HG03060 (cell line): ENCODE results near the gene LDLRAD4.

Experiments
- ATAC-seq: cut with Tn5 transposase; IDR thresholded peaks from one replicate; pipeline ENCODE4 v1.9.1; 2021; ENCODE audit warnings: low read depth, moderate number of reproducible peaks; ENCODE audit not compliant: unreplicated experiment

The LDLRAD4 gene

DNA sequence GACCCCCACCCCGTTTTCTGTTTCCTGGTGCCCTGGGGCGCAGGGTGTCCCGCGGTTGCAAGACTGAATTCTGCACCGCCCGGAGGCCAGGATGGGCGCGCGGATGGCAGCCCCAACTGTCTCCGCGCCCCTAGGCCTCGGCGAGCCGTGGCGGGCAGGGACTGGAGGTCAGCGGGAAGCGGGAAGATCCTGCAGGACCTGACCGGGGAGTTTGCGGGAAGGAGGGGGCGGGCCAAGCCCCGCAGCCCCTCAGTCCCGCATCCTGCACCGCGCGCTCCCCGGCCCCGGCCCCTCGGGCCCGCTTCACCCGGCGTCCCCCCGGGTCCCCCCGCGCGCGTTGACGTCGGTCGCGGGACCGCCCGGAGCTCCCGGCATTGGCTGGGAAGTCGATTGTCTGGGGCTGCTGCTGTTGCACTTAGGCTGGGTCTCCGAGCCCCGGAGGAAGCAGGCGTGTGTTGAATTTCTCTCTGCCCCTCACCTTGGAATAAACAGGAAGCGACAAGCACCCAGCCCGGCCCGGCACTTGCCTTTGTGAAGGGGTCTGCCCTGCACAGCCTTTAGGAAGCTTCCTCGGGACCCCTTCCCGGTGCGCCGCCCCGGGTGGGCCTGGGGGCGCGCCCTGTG is at the start of gene LDLRAD4:
LDLRAD4 (plus strand) TSS at position 393 of the 624 bp plus-strand sequence.
- ATAC-seq, result no peak

- no peak for ATAC-seq
Observed at GRCh38 chr18:13173578-13174145, 44.9 kb upstream of the LDLRAD4 start.

DNA sequence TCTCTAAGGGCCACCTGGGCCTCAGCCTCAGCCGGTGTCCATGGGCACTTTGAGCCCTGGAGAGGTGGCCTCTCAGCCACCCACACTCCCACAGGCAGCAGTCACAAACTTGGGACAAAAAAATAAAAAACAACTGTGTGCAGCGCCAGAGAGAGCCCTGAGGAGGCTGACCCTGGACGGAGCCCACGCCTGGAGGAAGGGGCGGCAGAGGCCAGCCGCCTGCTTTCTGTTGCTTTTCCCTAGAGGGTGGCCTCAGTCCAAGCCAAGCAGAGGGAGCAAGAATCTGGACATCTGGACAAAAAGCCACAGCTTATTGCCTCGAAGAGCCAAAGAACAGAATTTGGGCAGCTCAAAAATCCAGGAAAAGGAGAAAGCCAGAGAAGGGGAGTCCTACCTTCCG is 43.3 kb upstream of the LDLRAD4 start:
- ATAC-seq, result no peak

- ATAC-seq, result no peak
Observed at GRCh38 chr18:13175754-13176210, 42.8 kb upstream of the LDLRAD4 start.

DNA sequence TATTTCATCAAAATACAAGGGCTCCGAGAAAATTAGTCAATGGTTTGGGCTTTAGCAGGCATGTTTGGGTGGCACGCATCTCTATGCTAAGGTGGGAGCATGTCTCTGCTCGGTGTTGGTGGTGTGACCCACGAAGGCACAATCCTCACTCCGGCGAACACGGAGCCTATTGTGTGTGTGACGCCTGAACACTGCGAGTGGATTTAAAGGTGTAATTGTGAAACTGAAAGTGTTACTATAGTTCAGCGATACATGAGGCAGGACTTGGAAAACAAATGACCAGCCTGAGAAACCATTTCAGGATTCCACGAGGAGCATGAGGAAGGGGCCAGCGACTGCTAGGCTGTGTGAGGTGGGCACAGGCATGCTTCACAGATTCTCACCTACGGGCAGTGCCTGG is 41.7 kb upstream of the LDLRAD4 start:
- ATAC-seq, result no peak

DNA sequence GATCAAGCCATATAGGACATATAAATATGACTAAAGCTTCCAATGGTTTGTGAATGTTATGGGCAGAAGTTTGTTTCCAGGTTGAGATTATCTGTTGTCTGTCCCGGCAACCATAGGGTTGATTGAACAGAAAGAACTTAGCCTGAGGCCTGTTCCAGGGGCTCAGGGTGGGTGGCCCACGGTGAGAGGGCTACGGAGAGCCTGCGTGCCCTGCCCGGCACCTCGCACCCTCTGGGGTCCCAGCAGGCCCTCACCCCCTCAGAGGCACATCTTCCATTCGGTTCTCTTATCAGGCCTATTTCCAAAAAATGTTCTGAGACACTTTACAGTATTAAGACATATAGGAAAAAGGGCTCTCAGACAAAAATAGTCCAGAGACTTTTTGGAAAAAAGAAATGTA is 40.4 kb upstream of the LDLRAD4 start:
- ATAC-seq, result no peak

DNA sequence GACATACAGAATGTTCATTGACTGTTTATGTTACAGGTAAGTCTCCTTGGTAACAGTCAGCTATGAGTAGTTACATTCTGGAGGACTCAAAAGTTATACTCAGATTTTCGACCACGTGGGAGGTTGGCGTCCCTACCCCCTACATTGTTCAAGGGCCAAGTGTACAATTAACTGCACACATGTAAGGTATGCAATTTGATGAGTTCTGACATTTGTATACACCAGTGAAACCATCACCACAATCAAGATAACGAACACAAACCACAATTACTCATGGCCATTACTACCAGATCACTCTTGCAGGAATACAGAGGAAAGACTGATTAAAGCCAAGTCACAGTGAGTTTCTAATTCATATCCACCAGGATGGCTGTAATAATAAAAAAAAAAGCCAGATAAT is 39.6 kb upstream of the LDLRAD4 start:
- ATAC-seq, result no peak

GRCh38 chr18:13179566-13180113 is 38.9 kb upstream of the LDLRAD4 start:
- ATAC-seq, result no peak

- no peak for ATAC-seq
Observed at GRCh38 chr18:13180614-13181375, 37.8 kb upstream of the LDLRAD4 start.

- no peak for ATAC-seq
Observed at GRCh38 chr18:13181765-13182164, 36.8 kb upstream of the LDLRAD4 start.

DNA sequence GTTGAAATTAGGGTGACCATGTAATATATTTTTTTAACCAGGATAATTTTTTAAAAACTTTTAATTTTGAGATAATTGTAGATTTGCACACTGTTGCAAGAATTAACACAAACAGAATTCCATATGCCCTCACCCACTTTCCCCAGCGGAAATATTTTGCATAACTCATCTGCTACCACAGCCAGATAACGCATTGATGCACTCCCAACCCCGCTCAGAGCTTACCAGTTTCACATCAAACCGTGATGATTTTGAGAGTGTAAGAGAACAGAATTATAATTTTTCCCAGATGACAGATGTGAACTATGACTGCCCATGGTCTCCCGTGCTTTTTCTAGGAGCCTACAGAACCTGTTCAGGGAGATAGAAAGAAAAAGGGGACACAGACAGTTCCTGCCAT is 35.2 kb upstream of the LDLRAD4 start:
- no peak for ATAC-seq

DNA sequence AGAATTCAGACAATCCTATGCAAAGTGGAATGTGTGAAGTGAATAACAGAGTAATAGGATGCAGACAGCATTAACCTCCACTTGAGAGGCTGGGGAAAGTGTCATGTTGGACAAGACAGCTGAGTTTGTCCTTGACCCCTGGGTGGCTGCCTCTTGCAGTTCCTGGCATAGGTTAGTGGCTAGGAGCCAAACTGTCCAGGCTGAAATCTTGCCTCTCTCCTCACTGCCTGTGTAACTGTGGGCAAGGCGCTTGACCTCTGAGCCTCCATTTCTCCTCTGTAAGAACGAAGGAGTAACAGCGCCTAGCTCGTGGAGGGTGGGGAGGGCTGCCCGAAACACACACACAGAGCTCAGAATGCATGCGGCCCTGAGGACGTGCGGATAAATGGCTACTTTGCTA is 34.8 kb upstream of the LDLRAD4 start:
- ATAC-seq, result no peak

GRCh38 chr18:13184396-13184795 is 34.2 kb upstream of the LDLRAD4 start:
- no peak for ATAC-seq

DNA sequence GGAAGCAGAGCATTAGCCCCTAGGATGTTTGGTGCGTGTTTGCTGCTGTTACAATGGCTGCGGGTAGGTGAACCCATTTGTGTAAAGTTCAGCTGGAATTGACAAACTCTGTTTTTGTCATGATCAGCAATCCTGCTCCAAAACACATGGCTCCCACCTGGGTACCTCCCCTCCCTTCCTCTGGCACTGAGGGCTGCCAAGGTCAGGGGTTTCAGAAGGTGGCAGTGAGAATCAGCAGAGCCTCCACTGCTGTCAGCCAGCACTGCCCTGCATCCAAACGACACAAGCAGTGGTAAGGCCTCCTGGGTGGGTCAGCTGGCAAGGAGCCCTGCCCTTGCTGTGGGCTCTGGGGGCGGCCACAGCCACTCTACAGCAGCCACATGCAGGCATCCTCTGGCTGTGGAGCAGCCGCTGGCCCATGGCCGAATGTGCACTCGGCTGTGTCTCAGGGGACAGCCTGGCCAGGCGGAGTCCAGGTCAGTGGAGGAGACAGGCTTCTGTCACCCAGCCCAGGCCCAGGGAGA is 32.8 kb upstream of the LDLRAD4 start:
- ATAC-seq, result no peak

GRCh38 chr18:13186687-13187086 is 31.9 kb upstream of the LDLRAD4 start:
- no peak for ATAC-seq

GRCh38 chr18:13187498-13187897 is 31.1 kb upstream of the LDLRAD4 start:
- ATAC-seq, result no peak

GRCh38 chr18:13191031-13191430 is 27.5 kb upstream of the LDLRAD4 start:
- ATAC-seq, result no peak

DNA sequence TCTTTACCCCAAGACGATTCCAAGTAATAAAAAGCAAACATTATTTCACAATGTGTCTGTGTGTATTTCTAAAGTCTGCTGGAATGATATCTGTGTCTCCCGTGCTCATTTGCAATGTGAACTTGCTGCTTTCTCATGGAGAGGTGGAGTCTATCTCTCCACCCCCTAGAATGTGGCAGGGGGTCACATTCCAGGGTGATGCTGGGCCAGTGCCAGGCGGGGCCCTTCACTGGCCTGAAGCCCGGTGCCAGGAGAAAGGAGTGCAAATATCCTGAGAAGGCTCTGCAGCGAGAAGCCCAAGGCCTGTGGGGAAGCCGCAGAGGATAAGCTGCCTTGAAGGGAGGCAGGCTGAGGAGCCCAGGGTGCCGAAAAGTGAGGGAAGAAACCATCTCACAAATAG is 26.8 kb upstream of the LDLRAD4 start:
- ATAC-seq, result no peak

- no peak for ATAC-seq
Observed at GRCh38 chr18:13192970-13193369, 25.6 kb upstream of the LDLRAD4 start.

GRCh38 chr18:13194239-13194638 is 24.3 kb upstream of the LDLRAD4 start:
- no peak for ATAC-seq

DNA sequence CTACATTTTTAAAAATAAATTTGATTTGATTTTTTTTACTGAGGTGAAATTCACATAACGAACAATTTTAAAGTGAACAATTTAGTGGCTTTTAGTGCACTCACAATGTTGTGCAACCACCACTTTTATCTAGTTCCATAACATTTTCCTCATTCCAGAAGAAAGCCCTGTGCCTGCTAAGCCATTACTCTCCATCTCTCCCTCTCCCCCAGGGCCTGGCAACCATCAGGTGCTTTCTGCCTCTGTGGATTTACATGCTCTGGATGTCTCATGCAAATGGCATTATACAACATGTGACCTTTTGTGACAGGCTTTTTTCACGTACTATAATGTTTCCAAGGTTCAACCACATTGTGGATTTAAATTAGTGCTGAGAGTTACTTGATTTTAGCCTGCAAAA is 19.9 kb upstream of the LDLRAD4 start:
- no peak for ATAC-seq
